ENCODE data around the gene ANKRD12. TPM values are rescaled to one million over a fixed set of nuclear protein-coding genes. Genes with fewer than 3 reads are reported as not detected.

The ANKRD12 gene
- polyA plus RNA-seq, 1 donor from 2014 or later, result 32.3 TPM

DNA sequence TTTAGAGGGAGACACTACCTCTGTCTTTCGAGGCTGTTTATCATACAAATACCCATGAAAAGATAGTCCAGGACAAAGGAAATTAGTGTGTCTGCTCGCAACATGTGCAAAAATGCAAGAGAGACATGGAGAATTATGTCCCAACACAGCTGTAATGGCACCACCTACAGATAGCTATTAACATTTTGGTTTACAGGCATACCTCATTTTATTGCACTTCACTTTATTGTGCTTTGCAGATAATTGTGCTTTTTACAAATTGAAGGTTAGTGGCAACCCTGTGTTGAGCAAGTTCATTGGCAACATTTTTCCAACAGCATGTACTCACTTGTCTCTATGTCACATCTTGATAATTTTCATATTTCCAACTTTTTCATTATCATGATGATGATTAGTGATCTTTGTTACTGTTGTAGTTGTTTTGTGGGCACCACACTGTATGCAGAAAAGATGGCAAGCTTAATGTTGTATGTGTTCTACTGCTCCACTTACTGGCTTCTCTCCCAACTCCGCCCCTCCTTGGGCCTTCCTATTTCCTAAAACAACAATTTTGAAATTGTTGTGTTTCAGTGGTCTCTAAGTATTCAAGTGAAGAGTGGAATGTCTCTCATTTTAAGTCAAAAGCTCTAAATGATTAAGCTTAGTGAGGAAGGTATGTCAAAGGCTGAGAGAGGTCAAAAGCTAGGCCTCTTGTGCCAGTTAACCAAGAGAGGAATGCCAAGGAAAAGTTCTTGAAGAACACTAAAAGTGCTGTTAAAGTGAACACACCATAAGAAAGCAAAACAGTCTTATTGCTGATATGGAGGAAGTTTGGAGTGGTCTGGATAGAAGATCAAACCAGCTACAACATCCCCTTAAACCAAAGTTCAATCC is 52.0 kb downstream of the ANKRD12 start:
- Histone ChIP-seq H4K20me1 (ENCODE audit: insufficient read depth) (no peaks in the 10 kb centered on the region), H3K9ac (ENCODE audit: low read length) (no peak overlapping the region), H3K36me3 (ENCODE audit: insufficient read depth, low read length) (peaks cover 7% of the 10 kb centered on the region), H3F3A (ENCODE audit: insufficient read depth, low read length, poor library complexity, severe bottlenecking) (peaks cover 3% of the 10 kb centered on the region), H3K4me3 (ENCODE audit: low read length) (no peak overlapping the region), H3K27me3 (ENCODE audit: insufficient read depth, low read depth, low read length) (no peaks in the 10 kb centered on the region), H3K27ac (ENCODE audit: low read length) (no peak overlapping the region), H3K4me2 (ENCODE audit: low read length) (no peak overlapping the region), H3K9me2 (ENCODE audit: insufficient read depth, low read length) (no peaks in the 10 kb centered on the region), H2AFZ (ENCODE audit: low read depth, low read length) (no peak overlapping the region), H3K79me2 (replicated peaks; ENCODE audit: insufficient read depth, low read length) (no peaks in the 10 kb centered on the region), H3K9me3 (ENCODE audit: low read length) (no peaks in the 10 kb centered on the region)
- TF ChIP-seq SMC3 (conservative IDR thresholded peaks at IDR 0.05; ENCODE audit: poor library complexity) (no peak), MXI1 (conservative IDR thresholded peaks at IDR 0.05; ENCODE audit: poor library complexity, severe bottlenecking) (no peak), EP300 (conservative IDR thresholded peaks at IDR 0.05; ENCODE audit: poor library complexity, severe bottlenecking) (no peak), POLR2AphosphoS5 (IDR thresholded peaks at IDR 0.05) (no peak), CTCF (IDR thresholded peaks at IDR 0.05; ENCODE audit: poor library complexity, severe bottlenecking) (no peak), EZH2 (IDR thresholded peaks at IDR 0.05; ENCODE audit: borderline replicate concordance, insufficient read depth, low read length, poor library complexity, severe bottlenecking) (no peak), RAD21 (conservative IDR thresholded peaks at IDR 0.05) (no peak), TAF1 (IDR thresholded peaks at IDR 0.05; ENCODE audit: low read depth) (no peak), REST (IDR thresholded peaks at IDR 0.05; ENCODE audit: borderline replicate concordance) (no peak)

GRCh38 chr18:9189491-9189890 is 52.9 kb downstream of the ANKRD12 start:
- Histone ChIP-seq H4K20me1 (ENCODE audit: insufficient read depth) (no peaks in the 10 kb centered on the region), H3F3A (ENCODE audit: insufficient read depth, low read length, poor library complexity, severe bottlenecking) (peaks cover 3% of the 10 kb centered on the region), H3K27ac (ENCODE audit: low read length) (no peak overlapping the region), H3K9me2 (ENCODE audit: insufficient read depth, low read length) (no peaks in the 10 kb centered on the region), H3K79me2 (replicated peaks; ENCODE audit: insufficient read depth, low read length) (no peaks in the 10 kb centered on the region), H2AFZ (ENCODE audit: low read depth, low read length) (no peak overlapping the region), H3K4me3 (ENCODE audit: low read length) (no peak overlapping the region), H3K36me3 (ENCODE audit: insufficient read depth, low read length) (peaks cover 7% of the 10 kb centered on the region), H3K27me3 (ENCODE audit: insufficient read depth, low read depth, low read length) (no peaks in the 10 kb centered on the region), H3K9me3 (ENCODE audit: low read length) (no peaks in the 10 kb centered on the region), H3K4me2 (ENCODE audit: low read length) (no peak overlapping the region), H3K9ac (ENCODE audit: low read length) (no peak overlapping the region)
- peak; percentile 28 for TF ChIP-seq POLR2AphosphoS5 (IDR thresholded peaks at IDR 0.05)
- TF ChIP-seq EP300 (conservative IDR thresholded peaks at IDR 0.05; ENCODE audit: poor library complexity, severe bottlenecking), result peak; percentile 77
- no peak for TF ChIP-seq TAF1 (IDR thresholded peaks at IDR 0.05; ENCODE audit: low read depth)

Measured in neural cell (in vitro differentiated cells).